GM18526 (cell line): ENCODE data around the gene ATF4.

Experiments
- POLR2A ChIP-seq: IDR thresholded peaks from 3 replicates; pipeline ENCODE4 v1.6.1; 2011; ENCODE audit not compliant: insufficient read length; ENCODE audit errors: extremely low read depth

The ATF4 gene

DNA sequence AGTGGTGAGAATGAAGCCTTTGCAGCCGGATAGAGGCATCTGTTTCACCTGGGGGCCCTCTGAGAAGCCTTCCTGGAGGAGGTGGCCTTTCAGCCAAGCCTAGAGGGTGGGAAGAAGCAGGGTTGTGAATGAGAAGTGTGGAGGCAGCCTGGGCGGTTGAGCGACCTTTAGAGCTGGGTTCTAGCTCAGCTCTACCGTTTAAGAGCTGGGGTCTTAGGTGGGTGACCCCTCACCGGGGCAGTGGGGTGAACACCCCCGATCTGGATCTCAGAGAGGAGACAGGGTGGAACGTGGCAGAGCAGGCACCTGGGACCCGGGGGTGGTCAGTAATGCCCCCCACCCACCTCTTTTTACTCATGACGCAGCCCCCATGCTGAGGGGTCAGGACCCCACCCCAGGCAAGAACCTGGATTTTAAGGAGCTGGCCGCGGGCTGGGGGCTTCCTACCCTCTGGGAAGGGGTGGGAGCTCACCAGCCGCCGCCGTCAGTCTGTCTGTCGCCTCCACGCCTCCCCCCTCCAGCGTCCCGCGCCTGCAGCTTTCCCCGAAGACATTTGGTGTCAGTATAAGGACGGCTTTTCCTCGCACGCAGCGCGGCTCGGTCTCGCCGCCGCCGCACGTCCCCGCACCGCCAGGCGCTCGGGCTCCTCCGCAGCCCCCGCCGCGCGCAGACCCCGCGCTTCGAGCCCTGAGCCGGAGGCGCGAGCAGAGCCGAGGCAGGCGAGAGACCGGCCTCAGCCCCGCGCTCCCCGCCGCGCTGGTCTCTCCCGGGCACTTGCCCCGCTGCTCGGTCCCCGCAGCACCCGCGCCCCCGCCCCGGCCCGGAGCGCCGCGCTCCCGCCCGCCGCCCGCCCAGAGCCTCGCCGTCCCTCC, 36.8 kb downstream of the ATF4 start:
- TF ChIP-seq POLR2A = no peak

DNA sequence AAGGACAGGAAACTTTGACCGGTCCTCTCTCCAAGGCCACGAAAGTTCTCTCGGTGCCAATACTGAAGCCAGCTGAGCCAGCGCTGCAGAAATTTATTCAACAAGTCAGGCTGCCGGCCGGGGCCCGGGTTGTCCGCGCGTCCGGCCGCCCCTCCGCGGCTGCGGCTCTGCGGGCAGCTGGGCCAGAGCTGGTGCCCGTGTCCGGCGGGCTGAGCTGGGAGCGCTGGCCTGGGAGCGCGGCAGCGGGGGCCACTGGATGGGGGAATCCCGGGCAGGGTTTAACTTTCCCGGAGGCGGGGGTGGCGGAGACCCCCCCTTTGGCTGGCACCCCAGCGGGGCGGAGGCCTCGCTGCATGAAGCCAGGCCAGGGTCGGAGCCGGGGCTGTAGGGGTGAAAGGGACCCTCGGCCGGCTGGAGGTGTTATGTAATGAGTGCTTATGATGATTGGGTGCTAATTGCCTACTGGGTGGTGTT, 37.9 kb downstream of the ATF4 start:
- TF ChIP-seq POLR2A = no peak

DNA sequence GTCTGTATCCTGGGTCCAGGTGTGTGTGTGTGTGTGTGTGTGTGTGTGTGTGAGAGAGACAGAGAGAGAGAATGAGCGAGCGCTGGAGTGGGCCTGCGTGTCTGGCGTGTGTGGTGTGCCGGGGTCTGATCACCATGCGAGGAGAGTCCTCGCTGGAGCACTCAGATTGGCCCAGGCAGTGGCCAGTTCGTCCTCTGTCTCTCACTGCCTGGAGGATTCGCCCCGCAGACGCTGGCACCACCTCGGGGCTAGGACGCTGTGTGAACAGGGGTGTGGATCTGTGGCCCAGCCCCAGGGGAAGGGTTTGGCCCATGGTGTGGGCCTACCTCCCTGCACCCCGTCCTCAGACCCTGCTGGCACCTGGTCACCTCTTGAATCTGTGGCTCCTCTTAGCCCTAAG, 38.6 kb downstream of the ATF4 start:
- TF ChIP-seq POLR2A = no peak

DNA sequence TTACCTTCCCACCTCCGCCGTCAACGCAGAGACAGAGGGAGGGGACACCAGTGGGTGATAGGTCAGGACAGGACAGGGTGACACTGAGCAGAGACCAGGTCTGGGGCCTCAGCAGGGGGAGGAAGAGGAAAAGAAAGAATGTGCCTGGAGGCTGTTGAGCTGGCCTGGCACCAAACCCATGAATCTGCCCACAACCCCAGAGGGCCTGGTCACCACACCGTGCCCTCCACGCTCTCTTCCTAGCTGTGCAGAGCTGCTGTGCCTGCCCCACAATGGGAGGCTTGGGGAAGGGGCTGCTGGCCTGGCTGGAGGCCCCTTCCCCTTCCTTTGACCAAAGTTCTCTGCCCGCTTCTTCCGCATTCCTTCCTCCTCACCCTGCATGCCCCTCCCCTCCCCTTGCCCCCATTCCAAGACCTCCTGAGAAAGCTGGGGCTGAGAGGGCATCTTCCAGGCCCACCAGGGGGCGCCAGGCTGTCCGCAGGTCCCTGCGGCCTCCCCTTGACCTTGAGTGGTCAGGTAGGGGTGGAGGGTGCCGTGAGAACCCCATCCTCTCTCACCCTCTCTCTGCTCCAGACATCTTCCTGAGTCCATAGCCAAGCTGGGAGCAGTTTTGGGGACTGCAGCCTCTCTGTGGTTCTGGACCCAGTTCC, 39.2 kb downstream of the ATF4 start:
- TF ChIP-seq POLR2A = no peak

DNA sequence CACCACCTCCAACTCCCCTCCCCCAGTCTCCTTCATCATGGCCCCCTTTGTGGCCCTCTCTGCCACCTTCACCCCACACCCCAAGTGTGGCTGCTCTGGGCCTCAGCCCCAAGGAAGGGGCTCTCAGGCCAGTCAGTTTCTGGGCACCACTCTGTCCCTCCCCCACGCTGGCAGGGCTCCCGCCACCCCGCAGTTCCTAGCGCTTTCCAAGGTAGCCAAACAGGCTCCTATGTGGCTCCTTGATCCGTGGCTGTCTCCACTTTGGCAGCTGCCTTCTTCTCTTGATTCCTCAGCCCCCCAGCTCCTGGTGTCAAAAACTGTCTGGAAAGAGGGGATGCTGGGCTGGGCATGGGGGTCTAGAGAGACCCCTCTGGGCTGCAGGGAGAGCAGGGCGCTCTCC, 39.8 kb downstream of the ATF4 start:
- no peak for TF ChIP-seq POLR2A

DNA sequence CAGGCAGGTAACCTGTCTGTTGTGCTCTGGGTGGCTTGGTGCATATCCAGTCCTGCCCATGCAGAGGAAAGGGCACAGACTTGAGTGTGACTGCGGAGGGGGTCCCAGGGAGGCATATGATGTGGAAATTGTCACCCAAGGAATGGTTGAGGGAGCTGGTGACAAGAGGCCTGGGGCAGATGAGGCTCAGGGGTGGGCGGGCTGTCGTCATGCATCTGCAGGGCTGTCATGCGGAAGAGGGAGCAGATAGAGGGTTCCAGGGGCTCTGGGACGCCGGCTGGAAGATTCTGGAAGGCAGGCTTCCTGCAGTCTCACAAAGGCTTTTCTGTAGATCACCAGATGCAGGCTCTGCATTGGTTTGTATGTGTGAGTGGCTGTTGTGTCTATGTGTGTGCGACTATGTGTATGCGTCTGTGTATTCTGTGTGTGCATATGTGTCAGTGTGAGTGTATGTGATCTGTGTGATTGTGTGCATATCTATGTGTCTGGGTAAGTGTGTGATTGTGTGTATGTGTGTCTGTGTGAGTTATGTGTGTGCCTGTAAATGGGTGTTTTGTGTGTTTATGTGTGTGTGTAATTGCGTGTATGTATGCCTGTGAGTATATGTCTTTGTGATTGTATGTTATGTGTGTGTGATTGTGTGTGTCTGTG, 42.6 kb downstream of the ATF4 start:
- no peak for TF ChIP-seq POLR2A

DNA sequence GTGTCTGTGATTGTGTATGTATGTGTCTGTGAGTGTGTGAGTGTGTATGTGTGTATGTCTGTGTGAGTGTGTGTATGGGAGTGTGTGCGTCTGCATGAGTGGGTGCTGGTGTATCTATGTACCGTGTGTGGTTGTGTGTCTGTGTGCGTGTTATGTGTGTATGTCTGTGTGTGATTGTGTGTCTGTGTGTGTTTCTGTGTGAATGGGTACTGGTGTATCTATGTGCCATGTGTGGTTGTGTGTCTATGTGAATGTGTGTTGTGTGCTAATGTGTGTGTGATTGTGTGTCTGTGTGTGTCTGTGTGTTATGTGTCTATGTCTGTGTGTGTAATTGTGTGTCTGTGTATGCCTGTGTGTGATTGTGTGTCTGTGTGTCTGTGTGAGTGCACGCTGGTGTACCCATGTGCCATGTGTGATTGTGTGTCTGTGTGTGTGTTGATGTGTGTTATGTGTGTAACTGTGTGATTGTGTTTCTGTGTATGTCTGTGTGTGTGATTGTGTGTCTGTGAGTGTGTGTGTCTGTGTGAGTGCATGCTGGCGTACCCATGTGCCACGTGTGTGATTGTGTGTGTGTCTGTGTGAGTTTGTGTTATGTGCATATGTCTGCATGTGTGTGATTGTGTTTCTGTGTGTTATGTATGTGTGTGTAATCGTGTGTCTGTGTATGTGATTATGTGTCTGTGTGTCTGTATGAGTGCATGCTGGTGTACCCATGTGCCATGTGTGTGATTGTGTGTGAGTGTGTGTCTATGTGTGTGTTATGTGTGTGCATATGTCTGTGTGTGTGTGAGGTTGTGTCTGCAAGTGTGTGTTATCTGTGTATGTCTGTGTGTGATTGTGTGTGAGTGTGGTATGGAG, 43.4 kb downstream of the ATF4 start:
- no peak for TF ChIP-seq POLR2A

DNA sequence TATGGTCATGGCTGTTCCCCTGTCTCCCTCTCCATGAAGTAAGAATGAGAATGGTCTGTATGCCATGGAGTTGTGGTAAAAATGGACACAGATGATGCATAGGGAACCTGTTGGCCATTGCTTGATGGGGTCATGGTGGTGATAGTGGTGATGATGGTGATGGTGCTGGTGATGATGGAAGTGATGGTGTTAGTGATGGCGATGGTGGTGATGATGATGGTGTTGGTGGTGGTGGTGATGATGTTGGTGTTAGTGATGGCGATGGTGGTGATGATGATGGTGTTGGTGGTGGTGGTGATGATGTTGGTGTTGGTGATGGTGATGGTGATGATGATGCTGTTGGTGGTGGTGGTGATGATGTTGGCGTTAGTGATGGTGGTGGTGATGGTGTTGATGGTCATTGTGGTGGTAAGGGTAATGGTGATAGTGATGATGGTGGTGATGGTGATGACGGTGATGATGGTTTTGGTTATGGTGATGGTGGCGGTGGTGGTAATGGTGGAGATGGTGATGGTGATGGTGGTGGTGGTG, 45.1 kb downstream of the ATF4 start:
- TF ChIP-seq POLR2A = no peak

DNA sequence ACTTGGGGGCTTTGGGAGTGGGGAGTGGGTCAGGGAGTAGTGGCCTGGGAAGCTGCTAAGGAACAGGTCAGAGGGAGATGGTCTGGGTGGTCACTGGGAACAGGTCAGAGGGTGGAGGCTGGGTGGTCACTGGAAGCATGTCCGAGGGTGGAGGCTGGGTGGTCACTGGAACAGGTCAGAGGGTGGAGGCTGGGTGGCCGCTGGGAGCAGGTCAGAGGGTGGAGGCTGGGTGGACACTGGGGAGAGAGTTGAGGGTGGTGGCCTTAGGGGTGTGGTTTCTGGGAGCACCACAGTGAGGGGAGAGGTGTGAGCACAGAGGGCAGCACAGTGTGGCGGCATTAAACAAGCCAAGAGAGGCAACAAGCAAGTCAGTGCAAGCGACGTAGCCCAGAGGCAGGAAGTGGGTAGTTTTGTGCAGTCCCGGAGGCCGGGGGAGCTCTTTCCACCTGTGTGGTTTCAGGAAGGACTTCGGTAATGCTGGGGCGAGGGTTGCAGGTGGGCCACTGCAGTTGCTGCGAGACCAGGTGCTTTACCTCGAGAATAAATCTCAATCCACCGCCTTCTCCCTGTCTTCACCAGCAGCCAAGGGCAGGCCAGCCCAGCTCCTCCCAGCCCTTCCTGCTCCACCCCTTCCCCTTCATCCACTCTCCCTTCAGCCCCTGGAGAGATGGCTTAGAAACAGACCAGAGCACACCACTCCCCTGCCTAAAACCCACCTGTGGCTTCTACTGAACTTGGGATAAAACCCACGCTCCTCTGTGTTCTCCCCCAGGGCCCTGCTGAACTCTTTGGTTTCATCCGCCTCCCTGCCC, 47.0 kb downstream of the ATF4 start:
- no peak for TF ChIP-seq POLR2A

DNA sequence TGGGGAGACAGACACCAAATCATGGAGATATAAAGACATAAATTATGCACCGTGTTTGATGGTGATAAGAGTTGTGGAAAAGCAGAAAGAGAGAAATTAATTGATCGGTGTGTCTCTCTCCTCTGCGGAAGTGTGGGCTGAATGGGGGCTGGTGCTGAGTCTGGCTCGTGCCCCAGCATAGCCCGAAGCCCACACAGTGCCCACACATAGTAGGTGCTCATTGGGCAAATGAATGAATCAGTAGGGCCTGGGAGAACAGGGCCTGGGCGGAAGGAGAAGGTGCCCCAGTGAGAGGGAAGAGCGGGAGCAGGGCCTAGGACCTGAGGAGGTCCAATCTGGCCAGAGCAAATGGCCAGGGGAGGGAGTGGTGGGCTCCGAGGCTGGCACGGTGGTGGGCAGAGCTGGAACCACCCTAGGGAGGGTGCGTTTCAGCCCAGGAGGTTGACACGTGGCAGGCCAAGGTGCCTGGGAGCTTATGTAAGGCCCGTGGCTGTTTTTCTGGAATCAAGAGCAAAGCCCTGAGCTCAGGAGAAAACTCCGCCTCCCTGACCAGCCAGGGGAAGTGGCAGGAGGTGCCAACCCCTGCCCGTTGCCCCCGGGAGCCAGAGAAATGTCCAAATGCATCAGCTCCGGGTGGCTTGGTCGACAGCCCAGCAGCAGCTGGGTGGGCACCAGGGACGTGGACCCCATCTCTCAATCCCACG, 48.1 kb downstream of the ATF4 start:
- TF ChIP-seq POLR2A = no peak

DNA sequence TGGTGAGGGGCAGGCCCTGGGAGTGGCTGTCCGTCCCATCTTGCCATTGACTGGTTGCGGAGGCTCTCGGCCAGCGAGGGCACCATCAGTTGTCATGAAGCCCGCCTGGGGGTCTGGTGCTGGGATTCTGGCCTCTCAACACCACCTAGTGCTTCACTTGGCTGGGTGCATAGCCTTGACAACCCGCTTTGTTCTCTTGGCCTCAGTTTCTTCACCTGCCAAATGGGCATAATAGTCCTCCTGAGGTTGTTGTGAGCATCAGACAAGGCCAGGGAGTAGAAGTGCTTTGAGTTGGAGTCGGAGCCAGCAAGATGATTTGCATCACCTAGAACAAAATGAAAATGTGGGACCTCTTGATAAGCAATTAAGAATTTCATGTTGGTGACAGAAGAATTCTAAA, 48.7 kb downstream of the ATF4 start:
- no peak for TF ChIP-seq POLR2A

DNA sequence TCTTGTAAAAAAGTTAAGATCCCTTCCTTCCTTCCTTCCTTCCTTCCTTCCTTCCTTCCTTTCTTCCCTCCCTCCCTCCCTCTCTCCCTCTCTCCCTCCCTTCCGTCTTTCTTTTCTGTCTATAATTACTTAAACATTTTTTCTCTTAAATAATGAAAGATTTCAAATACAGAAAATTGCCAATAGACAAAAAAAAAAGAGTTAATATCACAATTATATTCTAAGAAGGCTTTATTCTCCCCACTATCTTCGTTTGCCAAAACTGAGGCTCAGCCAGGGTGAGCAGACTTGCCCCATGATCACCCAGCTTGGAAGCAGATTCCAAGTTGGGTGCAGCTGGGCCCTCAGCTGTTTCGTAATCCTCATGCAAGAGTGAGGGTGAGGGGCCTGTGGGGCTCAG, 49.9 kb downstream of the ATF4 start:
- no peak for TF ChIP-seq POLR2A

DNA sequence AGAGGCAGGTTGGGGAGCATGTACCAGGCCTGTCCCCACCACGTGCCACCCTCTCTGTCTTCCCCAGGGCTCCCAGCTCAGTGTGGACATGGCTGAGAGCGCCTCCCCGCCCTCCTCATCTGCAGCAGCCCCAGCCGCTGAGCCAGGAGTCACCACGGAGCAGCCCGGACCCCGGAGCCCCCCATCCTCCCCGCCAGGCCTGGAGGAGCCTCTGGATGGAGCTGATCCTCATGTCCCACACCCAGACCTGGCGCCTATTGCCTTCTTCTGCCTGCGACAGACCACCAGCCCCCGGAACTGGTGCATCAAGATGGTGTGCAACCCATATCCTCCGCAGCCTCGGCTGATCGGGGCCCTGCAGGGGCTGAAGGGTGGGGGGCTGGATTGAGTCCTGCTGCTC, 50.3 kb downstream of the ATF4 start, which contains the start of gene CACNA1I:
TSS of gene CACNA1I (plus strand) at position 89 of the 400 bp plus-strand sequence. CDS start at position 89, 0 bp downstream.
- TF ChIP-seq POLR2A = no peak
